Measurements from ENCODE around the gene TAGLN3. TPM values are rescaled to one million over a fixed set of nuclear protein-coding genes. Genes with fewer than 3 reads are reported as not detected.
A peak's percentile ranks its signal among the peaks of the same experiment; 100 is the strongest.
"Not testable (repeated sequence)": the region's sequence is repeated elsewhere in the genome, so short reads cannot be mapped to it uniquely, and the experiment has no call there.

TAGLN3 gene
- total RNA-seq, 1 experiment from 2014 or later: 3.5 TPM

DNA sequence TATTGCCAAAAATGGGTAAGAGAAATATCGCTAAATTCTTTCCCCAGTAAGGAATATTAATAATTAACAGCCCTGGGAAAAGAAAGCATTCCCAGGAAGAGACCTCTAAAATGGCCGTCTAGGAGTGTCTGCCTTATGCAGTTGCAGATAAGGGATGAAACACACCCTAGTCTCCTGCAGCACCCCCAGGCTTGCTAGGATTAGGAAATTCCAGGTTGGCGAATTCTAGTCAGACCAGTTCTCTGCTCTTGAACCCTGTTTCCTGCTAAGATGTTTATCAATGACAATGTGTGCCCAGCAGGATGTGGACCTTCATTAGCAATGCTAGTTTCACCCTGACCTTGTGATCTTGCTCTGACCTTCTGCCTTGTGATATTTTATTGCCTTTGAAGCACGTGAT, 38.5 kb downstream of the TAGLN3 start:
- not testable (repeated sequence) for DNase-seq; H3K36me3 ChIP-seq (replicated peaks; ENCODE audit: control insufficient read depth, insufficient read depth, low read length); H3K4me3 ChIP-seq (ENCODE audit: insufficient read depth, low read depth, low read length); H3K27me3 ChIP-seq (ENCODE audit: control insufficient read depth, insufficient read depth, low read length)

DNA sequence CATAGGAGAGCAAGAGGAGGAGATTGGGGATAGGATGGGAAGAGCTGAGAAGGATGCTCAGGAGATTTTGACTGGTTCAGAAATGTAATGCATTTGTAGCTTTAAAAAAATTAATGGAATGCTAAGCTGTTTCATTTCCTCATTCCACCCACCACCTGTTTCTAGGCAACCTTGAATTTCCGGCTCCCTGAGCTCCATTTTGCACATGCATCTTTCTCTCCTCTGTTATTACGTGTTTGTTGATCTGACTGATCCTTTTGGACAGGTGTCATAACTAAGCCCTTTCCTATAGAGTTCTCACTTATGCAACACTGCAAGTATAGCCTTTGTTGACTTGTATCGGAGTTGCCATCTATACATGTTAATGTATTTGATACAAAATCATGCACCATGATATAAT, 40.1 kb downstream of the TAGLN3 start:
- DNase-seq: no peak
- Histone ChIP-seq H3K27me3 (ENCODE audit: control insufficient read depth, insufficient read depth, low read length) (no peaks in the 10 kb centered on the region), H3K36me3 (replicated peaks; ENCODE audit: control insufficient read depth, insufficient read depth, low read length) (no peaks in the 10 kb centered on the region), H3K4me3 (ENCODE audit: insufficient read depth, low read depth, low read length) (no peak overlapping the region)

DNA sequence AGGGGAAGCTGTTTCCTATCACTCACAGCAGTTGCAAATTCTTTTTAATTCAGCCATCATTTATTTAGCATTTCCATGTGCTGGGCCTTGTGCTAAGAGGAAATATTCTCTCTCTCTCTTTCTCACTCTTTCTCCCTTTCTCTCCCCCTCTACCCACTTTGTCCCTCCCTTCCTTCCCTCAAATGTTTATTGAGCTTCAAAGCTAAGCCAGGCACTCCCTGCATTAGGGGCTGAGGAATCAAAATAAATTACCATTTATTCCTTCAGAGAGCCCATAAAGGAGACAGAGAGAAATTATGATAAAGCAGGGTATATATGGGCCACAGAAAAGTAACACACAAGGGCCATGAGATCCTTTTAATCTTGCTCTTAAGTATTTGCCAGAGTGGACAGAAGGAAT, 42.6 kb downstream of the TAGLN3 start:
- DNase-seq: no peak
- Histone ChIP-seq H3K27me3 (ENCODE audit: control insufficient read depth, insufficient read depth, low read length) (no peaks in the 10 kb centered on the region), H3K4me3 (ENCODE audit: insufficient read depth, low read depth, low read length) (no peak overlapping the region), H3K36me3 (replicated peaks; ENCODE audit: control insufficient read depth, insufficient read depth, low read length) (no peaks in the 10 kb centered on the region)

DNA sequence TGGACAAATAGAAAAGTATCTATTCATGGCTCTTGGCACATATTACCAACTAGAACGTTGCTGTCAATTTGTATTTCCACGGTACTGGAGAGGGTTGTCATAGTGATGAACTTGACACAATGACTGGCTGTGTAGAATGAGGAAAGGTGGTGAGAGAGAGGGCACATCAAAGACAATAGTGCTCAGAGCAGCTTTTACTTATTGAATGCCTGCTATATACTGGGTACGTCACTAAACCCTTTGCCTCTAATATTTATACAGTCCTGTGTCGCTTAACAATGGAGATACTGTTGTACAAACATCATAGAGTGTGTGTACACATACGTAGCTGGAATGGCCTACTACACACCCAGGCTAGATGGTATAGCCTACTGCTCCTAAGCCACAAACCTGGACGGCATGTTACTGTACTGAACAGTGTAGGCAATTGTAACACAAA, 44.1 kb downstream of the TAGLN3 start:
- Histone ChIP-seq H3K4me3 (ENCODE audit: insufficient read depth, low read depth, low read length) (no peak overlapping the region), H3K36me3 (replicated peaks; ENCODE audit: control insufficient read depth, insufficient read depth, low read length) (no peaks in the 10 kb centered on the region), H3K27me3 (ENCODE audit: control insufficient read depth, insufficient read depth, low read length) (no peaks in the 10 kb centered on the region)
- DNase-seq: no peak

DNA sequence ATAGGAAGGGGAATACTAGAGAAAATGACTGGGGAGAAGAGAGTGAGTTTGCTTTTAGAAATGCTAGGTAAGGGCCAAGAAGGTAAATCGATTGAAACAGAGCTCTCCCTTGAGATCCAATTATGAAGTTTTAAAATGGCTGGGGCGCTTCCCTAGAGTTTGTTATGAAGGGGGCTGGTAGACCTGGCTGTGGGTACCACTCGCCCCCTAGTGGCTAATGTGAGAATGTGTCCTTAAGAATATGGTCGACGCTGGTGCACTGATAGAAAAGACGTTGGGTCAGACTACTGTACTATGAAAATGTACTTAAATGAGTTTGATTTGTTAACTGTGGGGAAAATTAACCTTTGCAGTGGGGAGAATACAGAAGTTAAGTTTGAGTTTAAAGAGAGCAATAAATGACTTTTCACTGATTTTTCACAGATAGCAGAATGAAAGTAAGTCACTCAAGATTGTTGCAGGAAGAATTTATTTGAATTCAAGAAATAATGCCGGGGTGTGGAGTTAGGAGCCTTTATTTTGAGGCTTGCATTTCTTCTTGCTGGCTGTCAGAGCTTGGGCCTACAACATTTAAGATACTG, 45.0 kb downstream of the TAGLN3 start:
- peak; percentile 63 for DNase-seq
- Histone ChIP-seq H3K27me3 (ENCODE audit: control insufficient read depth, insufficient read depth, low read length) (no peaks in the 10 kb centered on the region), H3K4me3 (ENCODE audit: insufficient read depth, low read depth, low read length) (no peak overlapping the region), H3K36me3 (replicated peaks; ENCODE audit: control insufficient read depth, insufficient read depth, low read length) (no peaks in the 10 kb centered on the region)

DNA sequence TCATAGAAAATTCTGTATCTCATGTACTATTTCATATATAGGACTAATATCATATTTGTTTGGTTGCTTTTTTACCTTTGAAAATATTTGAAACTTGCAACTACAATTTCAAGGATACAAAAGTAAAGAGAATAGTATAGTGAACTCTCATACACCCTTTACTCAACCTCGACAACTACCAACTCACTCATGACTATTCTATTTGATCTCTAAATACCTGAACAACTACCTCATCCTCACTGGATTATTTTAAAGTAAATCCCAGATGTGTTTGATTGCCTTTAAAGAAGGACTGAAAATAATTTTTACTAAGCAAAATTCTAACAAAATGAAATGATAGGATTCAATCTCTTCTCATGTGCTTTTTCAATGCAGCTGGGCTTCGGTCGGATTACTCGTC, 47.9 kb downstream of the TAGLN3 start:
- Histone ChIP-seq H3K36me3 (replicated peaks; ENCODE audit: control insufficient read depth, insufficient read depth, low read length) (no peaks in the 10 kb centered on the region), H3K27me3 (ENCODE audit: control insufficient read depth, insufficient read depth, low read length) (no peaks in the 10 kb centered on the region), H3K4me3 (ENCODE audit: insufficient read depth, low read depth, low read length) (no peak overlapping the region)
- DNase-seq: no peak

DNA sequence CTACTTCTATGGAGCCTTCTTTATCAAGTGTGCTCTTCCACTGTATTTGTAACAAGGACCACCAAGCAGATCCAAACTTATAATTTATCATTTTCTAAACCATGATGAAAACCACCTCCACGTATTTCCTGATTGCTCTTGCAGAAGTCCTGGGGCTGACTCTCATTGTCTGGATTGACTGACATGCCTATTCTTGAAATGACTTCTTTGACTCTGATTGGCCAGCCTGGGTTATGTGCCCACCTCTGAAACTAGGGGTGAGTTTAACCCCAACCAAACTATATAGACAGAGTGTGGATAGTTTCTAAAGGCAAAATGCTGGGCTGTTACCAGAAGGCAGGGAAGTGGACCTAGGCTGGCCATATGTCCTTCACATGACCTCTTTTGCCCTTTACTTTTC, 48.5 kb downstream of the TAGLN3 start:
- no peak for DNase-seq
- no peaks in the 10 kb centered on the region for H3K36me3 ChIP-seq (replicated peaks; ENCODE audit: control insufficient read depth, insufficient read depth, low read length)
- H3K4me3 ChIP-seq (ENCODE audit: insufficient read depth, low read depth, low read length): no peak overlapping the region
- H3K27me3 ChIP-seq (ENCODE audit: control insufficient read depth, insufficient read depth, low read length): no peaks in the 10 kb centered on the region

DNA sequence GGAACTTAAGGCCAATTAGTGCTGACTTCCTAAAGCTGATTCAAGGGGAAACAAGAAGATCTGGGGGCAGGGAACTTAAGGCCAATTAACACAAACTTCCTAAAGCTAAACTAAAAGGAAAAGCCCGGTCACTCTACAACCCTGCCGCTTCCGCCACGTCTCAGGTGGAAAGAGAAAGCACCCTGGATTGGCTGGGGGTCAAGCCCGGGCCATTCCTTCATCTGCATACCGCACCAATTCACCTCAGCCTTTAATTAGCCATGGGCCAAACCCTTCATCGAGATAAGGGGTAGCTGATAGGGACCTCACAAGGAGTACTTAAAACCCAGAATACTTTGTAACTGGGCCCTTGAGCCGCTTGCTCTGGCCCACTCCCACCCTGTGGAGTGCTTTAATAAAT, 50.2 kb downstream of the TAGLN3 start:
- H3K36me3 ChIP-seq (replicated peaks; ENCODE audit: control insufficient read depth, insufficient read depth, low read length): no peaks in the 10 kb centered on the region
- no peak for DNase-seq
- no peak overlapping the region for H3K4me3 ChIP-seq (ENCODE audit: insufficient read depth, low read depth, low read length)
- H3K27me3 ChIP-seq (ENCODE audit: control insufficient read depth, insufficient read depth, low read length): no peaks in the 10 kb centered on the region

DNA sequence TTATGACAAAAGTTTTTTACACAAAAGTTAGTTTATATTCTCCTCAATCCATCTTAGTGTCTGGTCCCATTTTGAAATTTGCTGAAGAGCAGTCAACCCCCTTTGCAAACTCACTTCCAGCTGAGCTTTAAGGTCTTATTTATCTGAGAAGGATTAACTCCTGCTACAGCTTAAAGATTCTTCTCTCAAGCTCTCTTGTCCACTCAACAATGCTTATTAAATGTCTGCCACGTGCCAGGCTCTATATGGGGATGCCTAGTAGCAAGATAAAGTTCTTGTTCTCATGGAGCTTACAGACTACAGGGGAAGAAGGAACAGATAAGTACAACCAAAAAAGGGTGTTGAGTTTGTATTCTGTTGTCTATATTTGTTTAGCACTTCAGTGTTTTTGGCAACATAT, 54.5 kb downstream of the TAGLN3 start:
- no peak for DNase-seq
- no peak overlapping the region for H3K4me3 ChIP-seq (ENCODE audit: insufficient read depth, low read depth, low read length)
- no peaks in the 10 kb centered on the region for H3K36me3 ChIP-seq (replicated peaks; ENCODE audit: control insufficient read depth, insufficient read depth, low read length)
- no peaks in the 10 kb centered on the region for H3K27me3 ChIP-seq (ENCODE audit: control insufficient read depth, insufficient read depth, low read length)

DNA sequence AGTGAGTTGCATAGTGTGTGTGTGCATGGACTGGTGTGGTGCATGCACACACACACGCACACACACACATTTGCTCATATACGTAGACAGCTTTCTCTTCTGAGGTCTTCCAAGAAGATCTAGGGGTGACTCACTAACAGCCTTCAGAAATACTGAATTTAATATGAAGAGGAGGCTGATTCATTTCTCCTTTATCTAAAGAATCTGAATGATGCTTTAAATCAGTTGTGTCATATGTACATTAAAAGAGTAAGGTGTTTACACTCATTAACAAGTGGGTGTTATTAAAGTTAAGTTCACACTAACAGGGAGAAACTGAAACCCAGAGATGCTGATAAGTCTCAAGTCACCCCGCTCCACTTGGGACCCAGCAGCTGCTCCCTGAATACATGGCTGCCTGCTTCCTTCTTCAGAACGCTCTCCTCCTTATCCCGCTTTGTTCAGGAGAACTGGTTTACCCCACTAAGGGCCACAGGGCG, 57.8 kb downstream of the TAGLN3 start:
- Histone ChIP-seq H3K4me3 (ENCODE audit: insufficient read depth, low read depth, low read length) (no peak overlapping the region), H3K27me3 (ENCODE audit: control insufficient read depth, insufficient read depth, low read length) (no peaks in the 10 kb centered on the region), H3K36me3 (replicated peaks; ENCODE audit: control insufficient read depth, insufficient read depth, low read length) (no peaks in the 10 kb centered on the region)
- no peak for DNase-seq

DNA sequence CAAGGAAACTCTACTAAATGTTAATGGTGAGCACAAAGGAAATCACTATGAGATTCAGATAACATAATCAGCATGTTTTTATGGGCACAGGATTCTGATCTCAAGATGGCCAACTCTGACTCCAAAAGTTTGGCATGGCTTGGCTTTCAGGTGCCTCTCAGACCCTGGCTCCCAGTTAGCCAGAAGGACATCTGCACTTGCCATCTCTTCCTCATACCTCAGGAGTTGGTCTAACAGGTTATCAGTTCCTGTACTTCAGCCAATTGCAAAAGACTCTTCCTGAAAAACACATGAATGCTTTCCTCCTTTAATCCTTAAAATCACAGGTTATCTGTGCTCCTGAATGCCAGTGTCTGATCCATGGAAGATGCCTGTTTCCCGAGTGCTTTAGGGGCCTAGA, 60.8 kb downstream of the TAGLN3 start:
- Histone ChIP-seq H3K27me3 (ENCODE audit: control insufficient read depth, insufficient read depth, low read length) (no peaks in the 10 kb centered on the region), H3K36me3 (replicated peaks; ENCODE audit: control insufficient read depth, insufficient read depth, low read length) (no peaks in the 10 kb centered on the region), H3K4me3 (ENCODE audit: insufficient read depth, low read depth, low read length) (no peak overlapping the region)
- no peak for DNase-seq

DNA sequence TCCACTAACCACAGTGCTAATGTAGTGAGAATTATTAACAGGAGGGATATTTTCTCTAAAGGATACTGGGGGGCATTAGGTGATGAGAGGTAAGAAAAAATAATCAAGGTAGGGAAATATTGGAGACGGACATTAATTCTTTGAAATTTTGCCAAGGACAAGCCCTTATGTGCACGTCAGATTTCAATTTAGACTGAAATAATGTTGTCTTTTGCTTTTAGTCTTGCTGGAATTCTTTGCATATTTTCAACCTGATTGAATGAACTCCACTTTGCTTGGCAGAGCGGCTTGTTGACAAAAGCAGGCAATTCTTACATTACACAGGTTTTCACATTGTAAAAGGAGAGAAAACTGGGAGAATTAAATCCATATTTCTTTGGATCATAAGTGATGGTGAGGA, 62.4 kb downstream of the TAGLN3 start:
- no peaks in the 10 kb centered on the region for H3K27me3 ChIP-seq (ENCODE audit: control insufficient read depth, insufficient read depth, low read length)

More for the DNA sequence above, 62.4 kb downstream of the TAGLN3 start:
- DNase-seq: no peak
- H3K4me3 ChIP-seq (ENCODE audit: insufficient read depth, low read depth, low read length): no peak overlapping the region
- H3K36me3 ChIP-seq (replicated peaks; ENCODE audit: control insufficient read depth, insufficient read depth, low read length): no peaks in the 10 kb centered on the region

Other genes with a start within 250 kb of the TAGLN3 start
- 39.6 and 43.3 TPM in 2 replicates for gene PHLDB2, start 139.7 kb upstream of the TAGLN3 start, total RNA-seq (2014; rRNA removed; shearing (Covaris generic))
- 34.4 and 36.1 TPM in 2 replicates for gene ABHD10, start 19.9 kb upstream of the TAGLN3 start, total RNA-seq (2014; rRNA removed; shearing (Covaris generic))
- gene TMPRSS7, start 35.8 kb downstream of the TAGLN3 start, total RNA-seq (2014; rRNA removed; shearing (Covaris generic)): not detected in 2 replicates
- 9.7 and 11.3 TPM in 2 replicates for gene C3orf52, start 87.5 kb downstream of the TAGLN3 start, total RNA-seq (2014; rRNA removed; shearing (Covaris generic))
- not detected in 2 replicates for gene GCSAM, start 134.3 kb downstream of the TAGLN3 start, total RNA-seq (2014; rRNA removed; shearing (Covaris generic))

Measured in H7 (cell line).